ENCODE results near the gene SECISBP2L. TPM values are rescaled to one million over a fixed set of nuclear protein-coding genes. Genes with fewer than 3 reads are reported as not detected.

SECISBP2L gene
- total RNA-seq, 1 experiment from 2014 or later = 24.7 TPM

GRCh38 chr15:49042165-49042564, 4.1 kb downstream of the SECISBP2L start:
- Histone ChIP-seq H4K91ac (ENCODE audit: insufficient read length, low read depth, low read length) (no peak overlapping the region), H2BK20ac (ENCODE audit: low read depth, low read length, poor library complexity, severe bottlenecking) (no peak overlapping the region), H2BK5ac (ENCODE audit: insufficient read length, low read length) (no peak overlapping the region), H2AK5ac (ENCODE audit: insufficient read length, low read length) (no peak overlapping the region), H3K79me1 (ENCODE audit: insufficient read depth, low read depth, low read length, poor library complexity, severe bottlenecking) (peaks cover 2% of the 10 kb centered on the region), H4K8ac (replicated peaks; ENCODE audit: insufficient read length, low read depth, low read length) (no peak overlapping the region), H2AFZ (ENCODE audit: low read length) (no peak overlapping the region), H3K9ac (ENCODE audit: extremely low read depth, insufficient read length, low read length) (no peak overlapping the region), H3K14ac (ENCODE audit: insufficient read depth, low read length) (no peak overlapping the region), H2BK12ac (ENCODE audit: insufficient read length, low read depth, low read length) (no peak overlapping the region), H3T11ph (ENCODE audit: low read length) (no peak overlapping the region), H3K23ac (ENCODE audit: insufficient read length, low read depth, low read length) (no peak overlapping the region), H3K4me2 (ENCODE audit: insufficient read depth, insufficient read length, low read length) (no peak overlapping the region), H2BK120ac (ENCODE audit: low read depth, low read length, poor library complexity, severe bottlenecking) (no peak overlapping the region), H3K56ac (ENCODE audit: insufficient read length, low read depth, low read length) (no peak overlapping the region), H3K27me3 (ENCODE audit: insufficient read depth, low read length) (no peaks in the 10 kb centered on the region), H3K23me2 (ENCODE audit: insufficient read length, low read depth, low read length, poor library complexity, severe bottlenecking) (no peaks in the 10 kb centered on the region), H3K4ac (ENCODE audit: low read depth, low read length) (no peak overlapping the region), H2BK15ac (ENCODE audit: low read depth, low read length) (no peak overlapping the region), H3K4me1 (ENCODE audit: insufficient read depth, low read length) (no peaks in the 10 kb centered on the region), H3K18ac (ENCODE audit: insufficient read length, low read depth, low read length) (no peak overlapping the region), H3K27ac (ENCODE audit: insufficient read length, low read depth, low read length) (no peak overlapping the region), H3K79me2 (ENCODE audit: insufficient read depth, low read length) (peaks cover 5% of the 10 kb centered on the region; the same call in 1 of the 2 replicates), H4K5ac (ENCODE audit: insufficient read length, low read depth, low read length) (no peak overlapping the region), H3K9me3 (ENCODE audit: control insufficient read depth, low read depth, low read length) (no peaks in the 10 kb centered on the region), H4K20me1 (ENCODE audit: control insufficient read depth, insufficient read depth, insufficient read length) (no peaks in the 10 kb centered on the region)
- DNase-seq = no peak
- no peaks in the 10 kb centered on the region for H3K9me3 Mint-ChIP-seq
- H3K27me3 Mint-ChIP-seq (ENCODE audit: low read depth) = no peaks in the 10 kb centered on the region
- H3K4me1 Mint-ChIP-seq = peaks cover 14 to 17% of the 10 kb centered on the region in 2 experiments
- no peak for TF ChIP-seq CTCF (conservative IDR thresholded peaks at IDR 0.05)
- H3K36me3 Mint-ChIP-seq (ENCODE audit: insufficient read depth in 1 of 3, low read depth in 3 of 3) = no peaks in the 10 kb centered on the region; a peak in 1 of 7 replicates
- no peak overlapping the region for H3K4me3 Mint-ChIP-seq
- H3K27ac Mint-ChIP-seq = no peak overlapping the region

All from H9 (cell line).